HG02840 (cell line): ENCODE results near the gene HOXB7.

Experiments used
- ATAC-seq: cut with Tn5 transposase; IDR thresholded peaks from one replicate; pipeline ENCODE4 v1.9.1; 2021; ENCODE audit warnings: mild to moderate bottlenecking, moderate library complexity, moderate number of reproducible peaks; ENCODE audit not compliant: unreplicated experiment, low FRiP score

Gene HOXB7

GRCh38 chr17:48637323-48638260 is 26.8 kb upstream of the HOXB7 start:
- no peak for ATAC-seq

- no peak for ATAC-seq
Observed at GRCh38 chr17:48636177-48637018, 25.6 kb upstream of the HOXB7 start.

- ATAC-seq = no peak
Observed at GRCh38 chr17:48634493-48635208, 23.8 kb upstream of the HOXB7 start.

GRCh38 chr17:48633266-48633677 is 22.5 kb upstream of the HOXB7 start:
- ATAC-seq = no peak

GRCh38 chr17:48632579-48633265 is 21.9 kb upstream of the HOXB7 start:
- no peak for ATAC-seq

- no peak for ATAC-seq
Observed at GRCh38 chr17:48631693-48632578, 21.1 kb upstream of the HOXB7 start.

GRCh38 chr17:48630925-48631692 is 20.3 kb upstream of the HOXB7 start:
- no peak for ATAC-seq

- ATAC-seq = no peak
Observed at GRCh38 chr17:48630009-48630924, 19.4 kb upstream of the HOXB7 start.

GRCh38 chr17:48629411-48629759 is 18.6 kb upstream of the HOXB7 start:
- no peak for ATAC-seq

- ATAC-seq = no peak
Observed at GRCh38 chr17:48628649-48629410, 18.0 kb upstream of the HOXB7 start.

GRCh38 chr17:48627623-48628521 is 17.1 kb upstream of the HOXB7 start:
- ATAC-seq = no peak

GRCh38 chr17:48627118-48627597 is 16.3 kb upstream of the HOXB7 start:
- ATAC-seq = no peak

- ATAC-seq = no peak
Observed at GRCh38 chr17:48626245-48627117, 15.7 kb upstream of the HOXB7 start, which contains the start of gene HOXB9. HOXB9 (minus strand) TSS chr17:48626358; CDS start chr17:48626269, 89 bp downstream.

GRCh38 chr17:48625495-48626244 is 14.9 kb upstream of the HOXB7 start:
- no peak for ATAC-seq
